ENCODE data around the gene B3GLCT. TPM values are rescaled to one million over a fixed set of nuclear protein-coding genes. Genes with fewer than 3 reads are reported as not detected.

B3GLCT gene
- total and polyA plus RNA-seq, 2 donors (not counting 3 experiments of a cell fraction or from before 2014, with no cell fraction given), result 5.2 to 14.6 TPM

- no TSS peak for BruUV-seq (replicated peaks)
- POLR2A ChIA-PET, result no interaction called here
These were observed 112.1 kb downstream of the B3GLCT start for GRCh38 chr13:31311921-31312320.

More at GRCh38 chr13:31311921-31312320, 112.1 kb downstream of the B3GLCT start:
- Histone ChIP-seq H4K20me1 (replicated peaks; ENCODE audit: control insufficient read depth, extremely low read depth, insufficient read depth, low read length) (no peaks in the 10 kb centered on the region), H3K9me3 (replicated peaks; ENCODE audit: control insufficient read depth, insufficient read depth, low read length) (peaks cover 2% of the 10 kb centered on the region), H2AFZ (ENCODE audit: low read depth, low read length) (no peak overlapping the region), H3K36me3 (ENCODE audit: control insufficient read depth in 2 of 2, extremely low read depth in 1 of 2, insufficient read depth in 2 of 2, low read length in 2 of 2) (no peaks in the 10 kb centered on the region), H3K4me1 (ENCODE audit: control insufficient read depth, extremely low read depth, insufficient read depth, low read length) (no peaks in the 10 kb centered on the region), H3K79me2 (ENCODE audit: control insufficient read depth, insufficient read depth, low read length) (no peaks in the 10 kb centered on the region), H3K9me1 (replicated peaks; ENCODE audit: control insufficient read depth, extremely low read depth, insufficient read depth, low read length) (no peaks in the 10 kb centered on the region), H3K4me3 (replicated peaks in 1 of 3; ENCODE audit: insufficient read depth in 1 of 3, low read depth in 1 of 3, low read length in 3 of 3) (no peak overlapping the region), H3K4me2 (ENCODE audit: insufficient read depth, low read length) (no peak overlapping the region), H3K27ac (ENCODE audit: insufficient read depth, low read depth, low read length) (no peak overlapping the region), H3K27me3 (ENCODE audit: control insufficient read depth in 2 of 2, insufficient read depth in 2 of 2, low read length in 2 of 2) (no peaks in the 10 kb centered on the region), H3K9ac (replicated peaks; ENCODE audit: extremely low read depth, insufficient read depth, low read length) (no peak overlapping the region)
- no peak for DNase-seq (ENCODE audit: low read depth, low spot score)
- intact Hi-C loops (cut with micrococcal nuclease) (no loop called here), dilution Hi-C loops (cut with MboI; ENCODE audit: extremely low pct_ligation_motif_present, low sequenced_read_pairs) (no loop called here)
- TF ChIP-seq MAX (IDR thresholded peaks at IDR 0.05; ENCODE audit: insufficient read depth, insufficient read length) (no peak), POLR2AphosphoS5 (IDR thresholded peaks at IDR 0.05; ENCODE audit: insufficient read depth, low read depth, low read length) (no peak), EZH2 (IDR thresholded peaks at IDR 0.05; ENCODE audit: borderline replicate concordance, low read depth, low read length, severe bottlenecking) (no peak), JUN (IDR thresholded peaks at IDR 0.05; ENCODE audit: borderline replicate concordance, insufficient read depth, insufficient read length, low read depth) (no peak), GATA2 (IDR thresholded peaks at IDR 0.05; ENCODE audit: insufficient read depth, insufficient read length, low read depth, low read length) (no peak), FOS (IDR thresholded peaks at IDR 0.05; ENCODE audit: borderline replicate concordance, insufficient read depth, low read length) (no peak), POLR2A (IDR thresholded peaks at IDR 0.05; ENCODE audit: low read depth, low read length) (no peak), MYC (IDR thresholded peaks at IDR 0.05; ENCODE audit: low read depth, low read length) (no peak), CTCF (IDR thresholded peaks at IDR 0.05; ENCODE audit: extremely low read depth in 1 of 2, insufficient read depth in 1 of 2, low read depth in 1 of 2, low read length in 2 of 2) (no peak)
- no peak for FAIRE-seq
- CTCF ChIA-PET, result no interaction called here

All from endothelial cell of umbilical vein (primary cell).